Thyroid gland (tissue), 4 donors: ENCODE results near the gene YJEFN3.

Source experiments
- POLR2A ChIP-seq, 2 donors: fragments of 450-650 bp; IDR thresholded peaks; one replicate each; pipeline ENCODE4 v1.6.1; 2017; ENCODE audit warnings: antibody characterized with exemption in 2 of 2, mild to moderate bottlenecking in 2 of 2, moderate library complexity in 1 of 2
- TF ChIP-seq, protein P1 (sequence below), 6 experiments: fragments of 200-600 bp in 3 of 6; fragments of 450-650 bp in 3 of 6; sonication (generic) in 3 of 6; IDR thresholded peaks; one replicate each; pipeline ENCODE4 v1.5.1; 2016 to 2019; ENCODE audit warnings: antibody characterized with exemption in 6 of 6, mild to moderate bottlenecking in 2 of 6, inconsistent platforms in 1 of 6, moderate library complexity in 1 of 6

- TF ChIP-seq, protein P1, sequence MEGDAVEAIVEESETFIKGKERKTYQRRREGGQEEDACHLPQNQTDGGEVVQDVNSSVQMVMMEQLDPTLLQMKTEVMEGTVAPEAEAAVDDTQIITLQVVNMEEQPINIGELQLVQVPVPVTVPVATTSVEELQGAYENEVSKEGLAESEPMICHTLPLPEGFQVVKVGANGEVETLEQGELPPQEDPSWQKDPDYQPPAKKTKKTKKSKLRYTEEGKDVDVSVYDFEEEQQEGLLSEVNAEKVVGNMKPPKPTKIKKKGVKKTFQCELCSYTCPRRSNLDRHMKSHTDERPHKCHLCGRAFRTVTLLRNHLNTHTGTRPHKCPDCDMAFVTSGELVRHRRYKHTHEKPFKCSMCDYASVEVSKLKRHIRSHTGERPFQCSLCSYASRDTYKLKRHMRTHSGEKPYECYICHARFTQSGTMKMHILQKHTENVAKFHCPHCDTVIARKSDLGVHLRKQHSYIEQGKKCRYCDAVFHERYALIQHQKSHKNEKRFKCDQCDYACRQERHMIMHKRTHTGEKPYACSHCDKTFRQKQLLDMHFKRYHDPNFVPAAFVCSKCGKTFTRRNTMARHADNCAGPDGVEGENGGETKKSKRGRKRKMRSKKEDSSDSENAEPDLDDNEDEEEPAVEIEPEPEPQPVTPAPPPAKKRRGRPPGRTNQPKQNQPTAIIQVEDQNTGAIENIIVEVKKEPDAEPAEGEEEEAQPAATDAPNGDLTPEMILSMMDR (IDR thresholded peaks at IDR 0.05), result no peak
- TF ChIP-seq POLR2A (IDR thresholded peaks at IDR 0.05), result no peak
These were observed 21.8 kb downstream of the YJEFN3 start for GRCh38 chr19:19550485-19550929.
